GM21447 (cell line): Measurements from ENCODE around the gene FCN2.

Experiments used
- ATAC-seq: cut with Tn5 transposase; IDR thresholded peaks from one replicate; pipeline ENCODE4 v1.9.1; 2021; ENCODE audit not compliant: unreplicated experiment

The FCN2 gene

DNA sequence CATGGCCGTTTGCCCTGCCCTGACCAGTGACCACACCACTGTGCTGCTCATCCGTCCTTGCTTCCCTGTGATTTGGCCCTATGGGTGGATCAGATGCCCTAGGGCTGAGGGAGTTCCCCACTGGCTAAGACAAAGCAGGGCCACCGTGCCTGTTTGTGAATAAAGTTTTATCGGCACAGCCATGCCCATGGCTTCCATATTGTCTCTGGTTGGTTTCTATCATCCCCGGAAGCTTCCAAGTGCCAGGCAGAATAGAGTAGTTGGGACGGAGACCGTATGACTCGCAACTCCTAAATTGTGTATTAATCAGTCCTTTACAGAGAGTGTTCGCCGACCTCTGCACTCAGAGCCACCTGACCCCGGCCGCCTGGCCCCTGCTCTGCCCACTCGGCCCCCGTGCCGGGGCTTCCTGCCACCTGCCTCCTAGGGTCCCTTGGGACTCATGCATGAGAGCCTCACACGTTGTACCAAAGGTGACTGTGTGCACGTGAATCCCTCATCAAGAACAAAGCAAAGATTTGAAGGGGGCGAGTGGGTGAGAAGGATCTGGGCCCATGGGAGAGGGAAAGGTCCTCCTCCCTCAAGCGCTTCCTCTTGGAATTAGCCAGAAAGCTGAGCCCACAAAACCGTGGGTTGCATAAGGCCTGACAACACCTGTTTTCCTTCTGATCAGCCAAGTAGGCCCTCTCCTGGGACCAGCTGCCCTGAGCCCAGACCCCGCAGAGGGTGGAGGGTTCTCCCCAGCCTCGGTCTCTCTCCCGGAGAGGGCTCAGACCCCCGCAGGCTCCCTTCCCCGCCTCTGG is 11.7 kb upstream of the FCN2 start:
- no peak for ATAC-seq

GRCh38 chr9:134869554-134870300 is 10.9 kb upstream of the FCN2 start:
- no peak for ATAC-seq

GRCh38 chr9:134870301-134870694 is 10.3 kb upstream of the FCN2 start:
- ATAC-seq = no peak

DNA sequence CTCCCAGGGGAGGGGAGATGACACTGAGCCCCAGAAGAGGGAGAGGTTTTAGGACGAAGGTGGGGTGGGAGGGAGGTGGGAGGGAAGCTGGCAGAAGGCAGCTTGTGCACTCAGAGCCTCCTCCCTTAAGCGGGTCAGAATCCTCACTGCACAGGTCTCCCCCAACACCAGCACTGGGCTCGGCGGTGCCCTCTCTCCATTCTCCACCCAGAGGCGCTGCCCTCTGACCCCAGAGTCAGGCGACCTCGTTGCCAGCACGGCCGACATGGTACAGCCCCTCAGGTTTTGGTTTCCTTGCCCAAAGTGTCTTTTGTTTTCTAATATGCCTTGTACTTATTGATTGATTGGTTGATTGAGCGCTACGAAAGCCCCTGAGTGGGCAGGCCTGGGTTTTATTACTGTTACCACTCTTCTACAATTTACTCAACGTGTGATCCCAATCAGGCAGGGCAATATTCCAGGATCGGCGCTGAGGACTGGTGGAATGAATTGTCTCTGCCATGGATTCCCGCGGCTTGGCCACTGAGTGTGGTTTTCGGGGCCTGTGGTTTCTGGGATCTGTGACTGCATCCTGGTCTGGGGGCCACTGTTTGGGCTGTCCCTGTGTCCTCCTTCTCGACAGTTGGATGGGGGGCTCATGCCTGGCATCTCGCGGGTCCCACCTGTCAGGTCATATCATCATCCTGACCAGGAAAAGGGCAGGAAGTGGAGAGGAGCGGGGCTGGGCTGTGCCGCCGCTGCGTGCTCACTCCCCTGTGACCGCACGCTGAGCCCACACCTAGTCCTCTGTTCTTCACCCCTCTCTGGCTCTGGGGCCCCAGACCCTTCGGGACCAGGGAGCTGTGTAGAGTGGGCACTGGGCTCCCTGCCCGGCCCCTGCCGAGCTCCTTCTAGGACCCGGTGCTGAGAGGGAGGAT is 9.6 kb upstream of the FCN2 start:
- no peak for ATAC-seq

- no peak for ATAC-seq
Measured at GRCh38 chr9:134871697-134872340, 8.8 kb upstream of the FCN2 start.

GRCh38 chr9:134872482-134873231 is 8.0 kb upstream of the FCN2 start:
- no peak for ATAC-seq

- ATAC-seq = no peak
Measured at GRCh38 chr9:134875371-134875770, 5.2 kb upstream of the FCN2 start.

DNA sequence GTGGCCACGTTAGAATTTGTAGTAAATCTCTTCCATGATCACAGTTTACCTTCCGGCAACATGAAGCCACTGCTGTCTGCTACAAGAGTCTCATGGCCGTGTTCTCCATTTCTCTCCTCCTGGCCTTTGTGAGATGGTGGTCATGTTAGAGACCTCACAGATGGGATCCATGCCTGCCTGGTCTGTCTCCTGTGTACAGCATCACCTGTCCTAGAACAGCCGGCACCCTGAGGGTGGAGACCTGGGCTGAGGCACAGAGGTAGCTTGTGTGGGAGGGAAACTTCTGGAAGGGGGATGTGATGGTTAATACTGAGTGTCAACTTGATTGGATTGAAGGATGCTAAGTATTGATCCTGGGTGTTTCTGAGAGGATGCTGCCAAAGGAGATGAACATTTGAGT is 3.1 kb upstream of the FCN2 start:
- ATAC-seq = no peak

DNA sequence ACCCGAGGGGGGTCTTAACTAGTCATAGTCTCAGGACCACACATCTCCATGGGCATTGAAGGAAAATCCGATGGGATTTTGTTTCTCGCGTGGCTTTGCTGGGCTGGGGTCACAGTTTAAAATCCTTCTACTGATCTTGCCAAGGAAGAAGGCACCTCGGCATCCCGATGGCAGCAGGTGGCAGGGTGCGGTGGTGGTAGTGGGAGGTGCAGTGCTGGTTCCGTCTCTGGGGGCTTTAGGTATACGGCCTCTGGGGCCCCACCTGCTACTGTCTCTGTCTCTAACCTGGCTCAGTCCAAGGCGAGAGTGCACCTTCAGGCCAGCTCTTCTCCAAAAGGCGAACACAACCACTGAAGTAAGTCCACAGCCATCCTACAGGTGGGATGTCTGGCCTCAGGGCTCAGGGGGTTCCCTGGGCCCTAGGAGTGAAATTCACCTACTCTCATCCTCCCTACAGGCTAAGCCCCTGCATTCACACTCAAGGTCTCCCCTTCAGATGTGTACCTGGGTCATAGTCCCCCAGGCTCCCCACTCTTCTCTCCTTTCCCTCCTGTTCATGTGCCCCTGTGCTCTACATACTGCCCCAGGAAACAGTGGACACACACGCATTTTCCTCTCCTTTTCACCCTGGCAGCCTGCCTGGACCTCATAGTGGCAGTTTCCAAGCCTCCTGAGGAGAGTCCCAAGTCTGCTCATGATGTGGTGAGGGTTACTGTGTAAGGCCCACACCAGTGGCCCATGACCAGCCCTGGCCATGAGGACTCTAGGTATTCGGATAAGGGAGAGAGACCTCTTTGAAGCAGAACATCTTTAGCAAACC is 736 bp upstream of the FCN2 start:
- ATAC-seq = no peak

- no peak for ATAC-seq
Measured at GRCh38 chr9:134881313-134881670, 682 bp downstream of the FCN2 start.

- ATAC-seq = no peak
Measured at GRCh38 chr9:134882204-134882785, 1.7 kb downstream of the FCN2 start.

- ATAC-seq = no peak
Measured at GRCh38 chr9:134883040-134883782, 2.6 kb downstream of the FCN2 start.

GRCh38 chr9:134884492-134884891 is 3.9 kb downstream of the FCN2 start:
- no peak for ATAC-seq

- no peak for ATAC-seq
Measured at GRCh38 chr9:134885001-134885678, 4.5 kb downstream of the FCN2 start.

DNA sequence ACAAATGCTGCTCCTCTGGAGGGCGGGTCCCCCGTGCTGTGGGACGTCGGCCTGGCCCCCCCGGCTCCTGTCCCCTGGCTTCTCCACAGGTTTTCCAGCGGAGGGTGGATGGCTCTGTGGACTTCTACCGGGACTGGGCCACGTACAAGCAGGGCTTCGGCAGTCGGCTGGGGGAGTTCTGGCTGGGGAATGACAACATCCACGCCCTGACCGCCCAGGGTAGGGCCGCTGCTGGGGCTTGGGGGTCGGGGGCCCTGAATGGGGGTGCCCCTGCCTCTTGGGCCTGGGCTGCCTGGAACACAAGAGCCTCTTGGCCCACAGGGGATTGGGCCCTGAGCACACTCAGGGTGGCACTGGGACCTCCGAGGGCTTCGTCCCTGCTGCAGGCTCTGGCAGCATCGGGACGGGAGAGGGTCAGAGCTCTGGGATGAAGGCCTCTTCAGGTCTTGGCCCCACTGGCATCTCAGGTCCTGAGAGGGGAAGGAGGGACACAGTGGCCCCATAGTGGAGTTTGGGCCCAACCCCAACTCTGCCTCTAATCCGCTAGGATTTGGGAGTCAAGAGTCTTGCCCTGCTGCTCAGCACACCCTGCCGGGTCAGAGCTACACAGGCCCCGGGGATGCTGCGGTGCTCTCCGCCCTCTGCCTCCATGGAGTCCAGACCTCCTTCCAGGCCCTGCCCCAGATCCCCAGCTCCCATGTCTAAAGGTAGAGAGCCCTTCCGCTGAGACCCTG is 5.2 kb downstream of the FCN2 start:
- no peak for ATAC-seq

GRCh38 chr9:134886413-134886913 is 5.9 kb downstream of the FCN2 start:
- no peak for ATAC-seq

GRCh38 chr9:134887219-134887618 is 6.6 kb downstream of the FCN2 start:
- no peak for ATAC-seq
